Spleen (tissue), 11 donors: ENCODE measurements around the gene FARSA. TPM values are rescaled to one million over a fixed set of nuclear protein-coding genes. Genes with fewer than 3 reads are reported as not detected.

Experiments
- DNase-seq: peaks from one replicate; pipeline ENCODE4 v3.0.0-alpha.2; 2020
- H3K27ac ChIP-seq, 8 donors: fragments of 200-600 bp; sonication (generic) in 7 of 8; 1 replicate in 4 of 8; 2 replicates in 4 of 8; pipeline versions ENCODE4 v1.5.0 to v1.8.0; 2016 to 2021; ENCODE audit warnings: inconsistent platforms in 4 of 8, mild to moderate bottlenecking in 4 of 8, moderate library complexity in 1 of 8
- H3K27me3 ChIP-seq, 7 donors: fragments of 200-600 bp; sonication (generic) in 6 of 7; replicated peaks in 1 of 7; 1 replicate in 4 of 7; 2 replicates in 3 of 7; pipeline versions ENCODE4 v1.5.0 to v1.8.0; 2016 to 2021; ENCODE audit warnings: inconsistent platforms in 3 of 7, mild to moderate bottlenecking in 1 of 7
- H3K36me3 ChIP-seq, 6 donors: fragments of 200-600 bp; sonication (generic) in 5 of 6; 1 replicate in 4 of 6; 2 replicates in 2 of 6; pipeline versions ENCODE4 v1.5.0 to v1.8.0; 2016 to 2021; ENCODE audit warnings: inconsistent platforms in 2 of 6
- H3K4me1 ChIP-seq, 6 donors: fragments of 200-600 bp; sonication (generic) in 5 of 6; 1 replicate in 3 of 6; 2 replicates in 3 of 6; pipeline versions ENCODE4 v1.5.0 to v1.8.0; 2016 to 2021; ENCODE audit warnings: inconsistent platforms in 3 of 6
- H3K4me3 ChIP-seq, 8 donors: fragments of 200-600 bp; sonication (generic) in 7 of 8; 1 replicate in 4 of 8; 2 replicates in 4 of 8; pipeline versions ENCODE4 v1.5.0 to v1.8.0; 2016 to 2021; ENCODE audit warnings: inconsistent platforms in 4 of 8, mild to moderate bottlenecking in 4 of 8, moderate library complexity in 2 of 8
- H3K9me3 ChIP-seq, 8 donors: fragments of 200-600 bp; sonication (generic) in 7 of 8; 1 replicate in 4 of 8; 2 replicates in 4 of 8; pipeline versions ENCODE4 v1.5.0 to v1.8.0; 2016 to 2021; ENCODE audit warnings: inconsistent platforms in 4 of 8
- CTCF ChIP-seq, 11 experiments: fragments of 200-600 bp in 7 of 11; fragments of 450-650 bp in 4 of 11; sonication (generic) in 4 of 11; IDR thresholded peaks in 8 of 11; conservative IDR thresholded peaks in 3 of 11; 1 replicate in 7 of 11; 2 replicates in 4 of 11; pipeline versions ENCODE4 v1.4.0 to v1.8.0; 2016 to 2021; ENCODE audit warnings: antibody characterized with exemption in 11 of 11, inconsistent platforms in 4 of 11, mild to moderate bottlenecking in 1 of 11
- POLR2A ChIP-seq, 3 donors: fragments of 450-650 bp; IDR thresholded peaks; one replicate each; pipeline ENCODE4 v1.5.1; 2017; ENCODE audit warnings: antibody characterized with exemption in 3 of 3, mild to moderate bottlenecking in 1 of 3
- POLR2AphosphoS5 ChIP-seq, 3 donors: sonication (generic); formaldehyde crosslinking; IDR thresholded peaks; one replicate each; pipeline ENCODE4 v1.5.1; 2017; ENCODE audit warnings: antibody characterized with exemption in 3 of 3
- WGBS, 5 donors: extraction: QIAGEN DNeasy Blood & Tissue Kit in 3 of 5; methylation state at CpG; one replicate each; pipeline versions ENCODE4 v1.1.5 to v1.1.7; 2013 to 2018; 5-methylcytosine and 5-hydroxymethylcytosine counted together
- intact Hi-C: fragments of 100-400 bp; cut with DNase I; formaldehyde crosslinking; loops from one replicate; pipeline ENCODE4 v1.15.0; 2023; ENCODE audit warnings: low total_unique reads
- polyA plus RNA-seq, 3 donors: library from polyadenylated mRNA; stranded (reverse); fragments of 200-250 nt; gene quantifications; one replicate each; pipeline ENCODE4 v1.2.1, GENCODE V29; 2013
- total RNA-seq, 7 donors: library from RNA; depleted of rRNA in 3 of 7; stranded (reverse); fragments of >200 nt in 3 of 7; fragmentation: NEBNext Ultra II Directional in 4 of 7; extraction: Animal tissue kit (Norgen Biotek cat#: 25700) in 4 of 7; gene quantifications; one replicate each; pipeline versions ENCODE4 v1.1.0 to v1.2.1, GENCODE V29; 2016 to 2021
- donor health status: healthy with polysubstance abuse.
- donor health status: DM: no; HTN: no; CAD: no; lungs with moderate emphysema.
- donor health status: DM: no; HTN: no; CAD: no.
- donor health status: Bipolar disorder and iron deficiency.
- donor health status: healthy.
- donor health status: DM: no; HTN: no; CAD: no.
- donor health status: DM: yes; HTN: yes; CAD: no.

The FARSA gene
- total and polyA plus RNA-seq, 10 donors = 25.1 to 55.4 (median 39.3) TPM

DNA sequence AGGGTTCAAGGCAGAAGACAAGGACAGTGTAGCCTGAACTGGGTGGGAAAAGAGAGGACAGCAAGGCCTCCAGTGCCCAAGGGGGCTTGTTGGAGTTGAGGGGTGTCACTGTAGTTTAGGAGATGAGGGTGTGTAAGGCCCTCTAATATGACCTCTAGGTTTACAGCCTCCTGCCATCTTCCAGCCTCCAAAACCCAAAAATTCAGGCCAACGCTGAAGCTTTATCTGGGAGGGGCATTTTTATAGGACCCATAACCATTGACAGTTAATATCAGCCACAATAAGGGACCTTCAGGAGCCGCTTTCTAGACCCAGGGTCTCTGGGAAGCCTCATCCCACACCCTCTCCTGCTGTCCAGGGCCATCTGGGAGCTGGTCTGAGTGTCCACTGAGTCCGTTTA, 49.3 kb downstream of the FARSA start:
- H3K27ac ChIP-seq = peak overlapping the region in 5 of 8 donors; percentile 76 to 95 (median 91)
- intact Hi-C loops = loop anchor here (10.0 kb wide), 1 partner anchor 81 kb away; the partner anchor contains the start of gene DAND5
- WGBS, 5 donors = 90 to 100% (median 95%) methylated on average over 3 of the region's 3 CpGs
- peak overlapping the region in 2 of 8 donors; percentile 50 to 76 for H3K4me3 ChIP-seq
- TF ChIP-seq CTCF (IDR thresholded peaks at IDR 0.05 in 8 of 11, conservative IDR thresholded peaks at IDR 0.05 in 3 of 11) (no peak), POLR2AphosphoS5 (IDR thresholded peaks at IDR 0.05) (no peak), POLR2A (IDR thresholded peaks at IDR 0.05) (no peak)
- peaks cover 11 to 70% (median 40%) of the 10 kb centered on the region in 6 donors for H3K4me1 ChIP-seq
- DNase-seq = no peak
- peaks cover 0 to 31% (median 16%) of the 10 kb centered on the region in 7 donors for H3K27me3 ChIP-seq
- H3K36me3 ChIP-seq = no peaks in the 10 kb centered on the region
- peaks cover 0 to 28% (median 10%) of the 10 kb centered on the region in 8 donors for H3K9me3 ChIP-seq

- H3K4me1 ChIP-seq = peaks cover 11 to 70% (median 41%) of the 10 kb centered on the region in 6 donors
- H3K27ac ChIP-seq = peak overlapping the region in 4 of 8 donors; percentile 88 to 95 (median 92)
- peaks cover 0 to 31% (median 16%) of the 10 kb centered on the region in 7 donors for H3K27me3 ChIP-seq
- DNase-seq = no peak
- intact Hi-C loops = loop anchor here (10.0 kb wide), 1 partner anchor 82 kb away; the partner anchor contains the start of gene DAND5
- no peak overlapping the region for H3K4me3 ChIP-seq
- peaks cover 0 to 14% (median 11%) of the 10 kb centered on the region in 6 donors for H3K36me3 ChIP-seq
- peaks cover 0 to 28% (median 10%) of the 10 kb centered on the region in 8 donors for H3K9me3 ChIP-seq
- WGBS, 5 donors = 68 to 89% (median 77%) methylated on average over 3 of the region's 3 CpGs
- TF ChIP-seq POLR2AphosphoS5 (IDR thresholded peaks at IDR 0.05) (no peak), CTCF (IDR thresholded peaks at IDR 0.05 in 8 of 11, conservative IDR thresholded peaks at IDR 0.05 in 3 of 11) (no peak), POLR2A (IDR thresholded peaks at IDR 0.05) (no peak)
These were observed 50.9 kb downstream of the FARSA start for GRCh38 chr19:12882589-12882988.

- peak within 1 kb of the TSS; percentile 62 to 92 (median 72) for H3K4me3 ChIP-seq
- H3K27ac ChIP-seq = peak within 1 kb of the TSS; percentile 83 to 95 (median 88)
- H3K36me3 ChIP-seq = peaks cover 0 to 27% (median 23%) of the 10 kb centered on the region in 6 donors
- peaks cover 0 to 23% (median 16%) of the 10 kb centered on the region in 7 donors for H3K27me3 ChIP-seq
- WGBS, 5 donors = 0% methylated on average over 11 to 38 of the region's 38 CpGs
- peaks cover 11 to 69% (median 41%) of the 10 kb centered on the region in 6 donors for H3K4me1 ChIP-seq
- peak; percentile 99 for DNase-seq
- TF ChIP-seq POLR2A (IDR thresholded peaks at IDR 0.05) (peak; percentile 18 to 83 (median 41)), POLR2AphosphoS5 (IDR thresholded peaks at IDR 0.05) (peak; percentile 88 to 95 (median 91)), CTCF (IDR thresholded peaks at IDR 0.05 in 8 of 11, conservative IDR thresholded peaks at IDR 0.05 in 3 of 11) (peak in 2 of 11 experiments; percentile 15 to 35)
- intact Hi-C loops = loop anchor here (10.0 kb wide), 1 partner anchor 84 kb away; the partner anchor contains the start of gene DAND5
- H3K9me3 ChIP-seq = peaks cover 0 to 28% (median 10%) of the 10 kb centered on the region in 8 donors
These were observed 52.2 kb downstream of the FARSA start, which contains the start of gene DNASE2 for GRCh38 chr19:12881172-12881808. TSS of gene DNASE2 (minus strand) at chr19:12881449. CDS start at chr19:12881375, 74 bp downstream.
